GM18858 (cell line): ENCODE results near the gene PELI2.
"Not testable (repeated sequence)": the region's sequence is repeated elsewhere in the genome, so short reads cannot be mapped to it uniquely, and the experiment has no call there.

ENCODE experiments used
- ATAC-seq: cut with Tn5 transposase; IDR thresholded peaks from one replicate; pipeline ENCODE4 v1.9.1; 2021; ENCODE audit not compliant: unreplicated experiment

PELI2 gene

GRCh38 chr14:56138928-56139327 lies 20.7 kb downstream of the PELI2 start:
- no peak for ATAC-seq

GRCh38 chr14:56142314-56142713 lies 24.1 kb downstream of the PELI2 start:
- ATAC-seq, result no peak

- no peak for ATAC-seq
Measured at GRCh38 chr14:56143025-56143424, 24.8 kb downstream of the PELI2 start.

- ATAC-seq, result no peak
Measured at GRCh38 chr14:56144176-56144575, 26.0 kb downstream of the PELI2 start.

- ATAC-seq, result no peak
Measured at GRCh38 chr14:56145181-56145769, 27.1 kb downstream of the PELI2 start.

GRCh38 chr14:56145965-56146364 lies 27.8 kb downstream of the PELI2 start:
- ATAC-seq, result no peak

- ATAC-seq, result no peak
Measured at GRCh38 chr14:56147449-56147848, 29.2 kb downstream of the PELI2 start.

- no peak for ATAC-seq
Measured at GRCh38 chr14:56147986-56148901, 30.0 kb downstream of the PELI2 start.

GRCh38 chr14:56149151-56149550 lies 30.9 kb downstream of the PELI2 start:
- no peak for ATAC-seq

- no peak for ATAC-seq
Measured at GRCh38 chr14:56149995-56150394, 31.8 kb downstream of the PELI2 start.

GRCh38 chr14:56150645-56151345 lies 32.6 kb downstream of the PELI2 start:
- no peak for ATAC-seq

- no peak for ATAC-seq
Measured at GRCh38 chr14:56152221-56152620, 34.0 kb downstream of the PELI2 start.

- ATAC-seq, result no peak
Measured at GRCh38 chr14:56153267-56153666, 35.1 kb downstream of the PELI2 start.

- ATAC-seq, result no peak
Measured at GRCh38 chr14:56154321-56154720, 36.1 kb downstream of the PELI2 start.

- ATAC-seq, result no peak
Measured at GRCh38 chr14:56156096-56156495, 37.9 kb downstream of the PELI2 start.

- no peak for ATAC-seq
Measured at GRCh38 chr14:56159066-56159465, 40.9 kb downstream of the PELI2 start.

- ATAC-seq, result no peak
Measured at GRCh38 chr14:56160088-56160487, 41.9 kb downstream of the PELI2 start.

GRCh38 chr14:56161658-56162057 lies 43.4 kb downstream of the PELI2 start:
- ATAC-seq, result no peak

GRCh38 chr14:56162476-56162875 lies 44.3 kb downstream of the PELI2 start:
- ATAC-seq, result no peak

- not testable (repeated sequence) for ATAC-seq
Measured at GRCh38 chr14:56166579-56166978, 48.4 kb downstream of the PELI2 start.

GRCh38 chr14:56168007-56168616 lies 49.9 kb downstream of the PELI2 start:
- no peak for ATAC-seq
